ENCODE results near the gene TBC1D1.

The TBC1D1 gene

GRCh38 chr4:37960679-37961450 is 70.0 kb downstream of the TBC1D1 start:
- TF ChIP-seq TAF1 (IDR thresholded peaks at IDR 0.05; ENCODE audit: borderline replicate concordance, insufficient read depth, low read length) = no peak
- TF ChIP-seq FOXP2 (optimal IDR thresholded peaks at IDR 0.05; ENCODE audit: borderline replicate concordance, extremely low read depth, extremely low read length, insufficient read depth) = no peak
- no peak for TF ChIP-seq REST (IDR thresholded peaks at IDR 0.05; ENCODE audit: insufficient read depth in 1 of 2, low read depth in 2 of 2, low read length in 2 of 2)
- no peak for TF ChIP-seq SIN3A (IDR thresholded peaks at IDR 0.05; ENCODE audit: borderline replicate concordance, insufficient read depth, low read length)
- no peak for TF ChIP-seq POLR2AphosphoS5 (IDR thresholded peaks at IDR 0.05; ENCODE audit: low read depth, low read length)

DNA sequence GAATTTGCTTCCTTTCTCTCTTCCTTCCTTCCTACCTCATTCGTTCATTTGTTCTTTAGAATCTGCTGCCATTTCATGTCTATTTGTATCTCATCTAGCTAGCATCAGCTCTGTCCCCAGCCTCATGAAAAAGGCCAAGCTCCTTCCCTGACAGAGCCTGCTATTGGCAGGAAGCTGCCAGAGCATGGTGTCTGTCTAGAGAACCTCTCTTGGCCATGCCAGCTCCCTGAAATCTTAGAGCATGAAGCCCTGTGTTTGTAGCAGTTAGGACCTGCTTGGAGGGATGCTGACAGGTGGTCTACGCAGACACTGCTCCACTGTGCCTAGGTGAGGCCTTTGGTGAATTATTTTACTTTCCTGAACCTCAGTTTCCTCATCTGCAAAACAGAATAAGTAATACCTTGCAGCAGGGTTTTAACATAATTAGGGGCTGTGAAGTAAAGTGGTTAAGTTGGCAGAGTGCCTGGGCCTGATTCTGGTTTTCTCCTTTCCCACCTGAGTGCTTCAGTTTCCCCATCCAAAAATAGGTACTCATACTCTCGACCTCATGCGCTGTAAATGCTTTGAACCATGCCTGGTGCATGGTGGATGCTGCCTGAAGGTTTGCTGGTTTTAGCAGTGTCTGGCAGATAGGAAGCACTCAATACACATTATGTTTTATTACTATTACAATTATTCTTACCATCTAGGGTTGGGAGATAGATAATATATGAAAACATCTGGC is 74.0 kb downstream of the TBC1D1 start:
- TF ChIP-seq POLR2AphosphoS5 (IDR thresholded peaks at IDR 0.05; ENCODE audit: low read depth, low read length) (no peak), FOXP2 (optimal IDR thresholded peaks at IDR 0.05; ENCODE audit: borderline replicate concordance, extremely low read depth, extremely low read length, insufficient read depth) (no peak), TAF1 (IDR thresholded peaks at IDR 0.05; ENCODE audit: borderline replicate concordance, insufficient read depth, low read length) (no peak), REST (IDR thresholded peaks at IDR 0.05; ENCODE audit: insufficient read depth in 1 of 2, low read depth in 2 of 2, low read length in 2 of 2) (no peak), SIN3A (IDR thresholded peaks at IDR 0.05; ENCODE audit: borderline replicate concordance, insufficient read depth, low read length) (no peak)

- TF ChIP-seq REST (IDR thresholded peaks at IDR 0.05; ENCODE audit: insufficient read depth in 1 of 2, low read depth in 2 of 2, low read length in 2 of 2) = no peak
- no peak for TF ChIP-seq TAF1 (IDR thresholded peaks at IDR 0.05; ENCODE audit: borderline replicate concordance, insufficient read depth, low read length)
- TF ChIP-seq SIN3A (IDR thresholded peaks at IDR 0.05; ENCODE audit: borderline replicate concordance, insufficient read depth, low read length) = no peak
- TF ChIP-seq POLR2AphosphoS5 (IDR thresholded peaks at IDR 0.05; ENCODE audit: low read depth, low read length) = no peak
- no peak for TF ChIP-seq FOXP2 (optimal IDR thresholded peaks at IDR 0.05; ENCODE audit: borderline replicate concordance, extremely low read depth, extremely low read length, insufficient read depth)
Measured at GRCh38 chr4:37966044-37966443, 75.2 kb downstream of the TBC1D1 start.

DNA sequence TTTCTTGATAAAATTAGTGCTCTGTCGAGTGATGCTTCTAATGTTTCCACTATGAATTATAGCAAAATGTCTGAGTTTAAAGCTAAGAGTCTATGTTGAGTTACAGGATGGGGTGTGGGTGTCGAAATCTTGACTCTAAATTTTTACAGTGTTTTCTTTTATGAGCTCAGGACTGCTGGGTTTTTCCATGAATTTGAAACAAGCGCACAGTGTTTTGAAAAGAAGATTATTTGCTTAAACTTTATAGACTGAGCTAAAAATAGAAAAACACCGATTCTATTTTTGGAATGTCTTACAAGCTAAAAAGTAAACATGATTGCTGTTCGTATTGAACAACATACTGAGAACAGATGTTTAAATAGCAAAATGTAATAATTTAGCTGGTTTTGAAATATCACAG is 76.9 kb downstream of the TBC1D1 start:
- TF ChIP-seq FOXP2 (optimal IDR thresholded peaks at IDR 0.05; ENCODE audit: borderline replicate concordance, extremely low read depth, extremely low read length, insufficient read depth) (no peak), POLR2AphosphoS5 (IDR thresholded peaks at IDR 0.05; ENCODE audit: low read depth, low read length) (no peak), REST (IDR thresholded peaks at IDR 0.05; ENCODE audit: insufficient read depth in 1 of 2, low read depth in 2 of 2, low read length in 2 of 2) (no peak), SIN3A (IDR thresholded peaks at IDR 0.05; ENCODE audit: borderline replicate concordance, insufficient read depth, low read length) (no peak), TAF1 (IDR thresholded peaks at IDR 0.05; ENCODE audit: borderline replicate concordance, insufficient read depth, low read length) (no peak)
